GM12874 (cell line): ENCODE measurements around the gene ZDHHC8.

Experiments used
- CTCF ChIP-seq: IDR thresholded peaks from 2 replicates; pipeline ENCODE4 v1.5.1; 2011; ENCODE audit warnings: low read depth, mild to moderate bottlenecking, control low read depth, low read length, moderate library complexity; ENCODE audit not compliant: insufficient read depth

The ZDHHC8 gene

DNA sequence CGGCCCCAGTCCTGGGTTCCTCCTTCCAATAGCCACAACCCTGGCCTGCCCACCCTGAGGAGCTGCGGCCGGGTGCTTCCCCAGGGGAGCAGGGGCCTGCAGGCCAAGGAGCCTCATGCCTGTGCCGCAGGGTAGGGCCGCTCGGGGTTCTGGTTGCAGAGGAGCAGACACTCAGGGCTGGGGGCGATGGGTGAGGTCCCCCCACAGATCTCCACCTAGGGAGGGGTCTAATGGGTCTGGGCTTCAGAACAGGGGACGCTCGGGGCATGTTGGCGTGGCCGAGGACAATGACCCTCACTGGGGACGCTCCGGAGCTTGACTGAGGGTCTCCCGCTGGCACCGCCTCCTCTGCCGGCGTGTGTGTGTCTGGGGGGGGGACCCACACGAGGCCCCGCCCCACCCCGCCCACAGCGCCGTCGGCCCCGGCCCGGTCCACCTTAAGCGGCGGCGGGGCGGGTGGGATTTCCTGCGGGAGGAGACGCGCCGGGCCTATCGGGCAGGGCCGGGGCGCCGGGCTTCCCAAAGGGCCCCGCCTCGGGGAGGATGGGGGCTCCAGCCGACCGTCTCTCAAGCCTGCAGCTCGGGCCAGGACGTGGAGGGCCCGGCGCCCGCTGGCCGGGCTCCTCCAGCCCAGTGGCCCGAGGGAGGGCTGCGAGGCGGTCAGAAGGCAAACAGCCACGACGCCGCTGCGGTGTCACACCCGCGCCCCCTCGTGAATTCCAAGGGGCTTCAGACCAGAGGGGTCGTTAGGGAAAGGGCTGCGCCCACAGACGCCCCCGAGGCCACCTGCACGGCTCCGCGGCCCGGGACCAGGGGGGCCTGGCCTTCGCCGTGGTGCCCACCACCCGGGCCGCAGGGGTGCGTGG lies 640 bp upstream of the ZDHHC8 start:
- TF ChIP-seq CTCF: no peak

DNA sequence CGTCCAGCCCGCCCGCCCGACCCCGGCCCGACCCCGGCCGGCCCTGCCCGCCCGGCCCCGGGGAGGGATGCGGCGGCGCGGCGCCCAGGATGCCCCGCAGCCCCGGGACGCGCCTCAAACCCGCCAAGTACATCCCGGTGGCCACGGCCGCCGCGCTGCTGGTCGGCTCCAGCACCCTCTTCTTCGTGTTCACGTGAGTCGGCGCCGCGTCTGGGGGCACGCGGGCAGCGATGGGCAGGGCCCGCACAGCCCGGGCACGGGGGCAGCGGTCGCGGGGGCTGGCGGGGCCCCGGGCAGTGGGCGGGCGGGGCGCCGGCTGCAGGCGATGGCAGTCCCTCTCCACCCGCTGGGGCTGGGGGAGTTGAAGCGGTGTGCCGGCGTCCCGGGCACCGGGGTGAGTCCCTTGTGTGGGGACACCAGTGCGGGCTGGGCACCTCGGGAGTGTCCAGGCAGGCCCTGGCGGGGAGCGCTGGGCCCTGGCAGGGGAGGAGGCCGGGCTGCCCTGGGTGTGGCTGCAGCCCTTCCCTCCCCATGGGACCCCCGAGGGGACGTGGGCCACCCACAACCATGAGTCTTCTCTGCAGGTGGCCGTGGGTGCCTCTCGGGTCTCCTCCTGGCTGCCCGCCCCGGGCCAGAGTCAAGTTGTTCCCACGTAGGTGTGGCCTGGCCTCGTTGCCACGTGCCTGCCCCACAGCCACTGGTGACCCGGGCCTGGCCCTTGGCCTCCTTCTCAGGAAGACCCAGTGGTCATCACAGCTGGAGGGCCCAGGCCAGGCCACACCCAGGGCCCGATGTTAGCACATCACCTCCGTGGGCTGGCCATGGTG lies 468 bp downstream of the ZDHHC8 start:
- no peak for TF ChIP-seq CTCF

- TF ChIP-seq CTCF: no peak
Observed at GRCh38 chr22:20132686-20133246, 1.2 kb downstream of the ZDHHC8 start.

- no peak for TF ChIP-seq CTCF
Observed at GRCh38 chr22:20133930-20134549, 2.4 kb downstream of the ZDHHC8 start.

- TF ChIP-seq CTCF: no peak
Observed at GRCh38 chr22:20135265-20135664, 3.7 kb downstream of the ZDHHC8 start.

GRCh38 chr22:20135806-20136602 lies 4.4 kb downstream of the ZDHHC8 start:
- no peak for TF ChIP-seq CTCF
